ENCODE measurements around the gene ARL5C.

ARL5C gene

GRCh38 chr17:39166437-39167335 is 725 bp upstream of the ARL5C start:
- peak in 1 of 3 experiments; percentile 41 for DNase-seq

- DNase-seq = no peak
Measured at GRCh38 chr17:39165178-39165840, 652 bp downstream of the ARL5C start.

DNA sequence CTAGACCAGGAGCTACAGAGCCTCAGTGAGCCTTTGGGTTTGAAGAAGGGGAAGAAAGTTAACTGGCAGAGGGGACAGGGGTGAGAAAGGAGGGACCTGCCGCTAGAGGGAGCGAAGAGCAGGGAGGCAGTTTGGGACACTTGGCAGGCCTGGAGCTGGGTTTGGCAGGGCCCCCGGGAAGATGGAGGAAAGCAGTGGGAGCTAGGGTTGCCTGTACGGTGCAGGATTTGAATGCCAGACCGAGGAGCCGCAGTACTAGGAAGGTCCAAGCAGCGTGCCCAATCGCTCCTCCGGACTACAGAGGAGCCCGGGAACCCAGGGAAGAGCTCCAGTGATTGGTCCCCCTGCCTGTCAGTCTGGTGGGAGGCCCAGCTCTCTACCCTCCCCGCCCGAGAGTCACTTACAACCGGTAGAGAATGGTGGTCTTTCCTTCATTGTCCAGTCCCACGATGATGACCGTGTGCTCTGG is 1.3 kb downstream of the ARL5C start:
- peak in 1 of 3 experiments; percentile 39 for DNase-seq

DNA sequence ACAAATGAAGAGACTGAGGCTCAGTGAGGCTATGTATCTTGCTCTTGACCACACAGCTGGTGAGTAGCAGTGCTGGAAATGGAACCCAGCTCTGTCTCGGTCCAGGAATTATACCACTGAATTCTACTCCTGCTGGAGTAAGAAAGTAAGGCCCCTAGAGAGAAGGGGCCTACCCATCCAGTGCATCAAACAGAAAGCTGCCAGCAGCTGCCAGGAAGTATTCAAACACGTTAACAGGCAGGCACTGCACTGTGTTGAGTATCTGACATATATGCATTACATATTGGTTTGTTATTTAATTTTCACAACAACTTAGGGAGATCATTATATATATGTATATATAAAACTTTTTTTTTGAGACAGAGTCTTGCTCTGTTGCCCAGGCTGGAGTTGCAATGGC is 4.0 kb downstream of the ARL5C start:
- no peak for DNase-seq

DNA sequence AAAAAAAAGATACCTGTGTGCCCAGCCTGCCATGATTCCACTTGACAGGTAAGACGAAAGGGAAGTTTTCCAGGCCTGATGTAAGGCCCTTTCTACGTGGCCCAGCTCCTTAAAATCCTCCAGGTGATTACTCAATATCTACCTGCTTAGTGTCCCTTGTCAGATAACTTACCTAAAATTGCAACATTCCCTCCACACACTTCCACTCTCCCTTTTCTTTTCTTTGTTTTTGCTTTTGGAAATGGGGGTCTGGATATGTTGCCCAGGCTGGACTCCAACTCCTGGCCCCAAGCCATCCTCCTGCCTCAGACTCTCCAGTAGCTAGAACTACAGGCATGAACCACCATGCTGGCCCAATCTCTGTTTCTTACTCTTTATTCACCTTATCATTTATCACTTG is 7.3 kb downstream of the ARL5C start:
- no peak for DNase-seq

- no peak for DNase-seq
Measured at GRCh38 chr17:39156491-39156890, 9.5 kb downstream of the ARL5C start.

- no peak for DNase-seq
Measured at GRCh38 chr17:39155654-39156053, 10.3 kb downstream of the ARL5C start.

DNA sequence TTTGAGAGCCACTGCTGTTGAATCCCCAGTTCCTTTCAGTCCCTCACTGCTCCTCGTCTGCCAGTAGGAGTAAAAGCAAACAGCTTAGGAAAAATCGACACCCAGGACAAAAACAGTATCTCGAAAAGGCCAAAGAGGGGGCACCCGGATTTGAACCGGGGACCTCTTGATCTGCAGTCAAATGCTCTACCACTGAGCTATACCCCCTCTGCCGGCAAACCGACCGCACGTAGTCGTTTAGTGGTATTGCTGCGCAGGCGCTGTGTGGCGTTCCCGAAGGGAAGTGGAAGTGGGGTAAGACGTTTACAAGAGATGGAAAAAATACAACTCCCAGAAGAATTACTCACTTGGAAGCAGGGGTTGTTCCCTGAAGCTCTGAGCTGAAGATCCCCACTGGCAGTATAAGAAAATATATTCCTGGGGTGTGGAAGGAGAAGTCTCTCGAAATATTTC is 12.3 kb downstream of the ARL5C start:
- peak; percentile 85 to 94 (median 89) for DNase-seq

GRCh38 chr17:39151943-39152818 is 13.8 kb downstream of the ARL5C start:
- peak in 2 of 3 experiments; percentile 58 to 59 for DNase-seq

DNA sequence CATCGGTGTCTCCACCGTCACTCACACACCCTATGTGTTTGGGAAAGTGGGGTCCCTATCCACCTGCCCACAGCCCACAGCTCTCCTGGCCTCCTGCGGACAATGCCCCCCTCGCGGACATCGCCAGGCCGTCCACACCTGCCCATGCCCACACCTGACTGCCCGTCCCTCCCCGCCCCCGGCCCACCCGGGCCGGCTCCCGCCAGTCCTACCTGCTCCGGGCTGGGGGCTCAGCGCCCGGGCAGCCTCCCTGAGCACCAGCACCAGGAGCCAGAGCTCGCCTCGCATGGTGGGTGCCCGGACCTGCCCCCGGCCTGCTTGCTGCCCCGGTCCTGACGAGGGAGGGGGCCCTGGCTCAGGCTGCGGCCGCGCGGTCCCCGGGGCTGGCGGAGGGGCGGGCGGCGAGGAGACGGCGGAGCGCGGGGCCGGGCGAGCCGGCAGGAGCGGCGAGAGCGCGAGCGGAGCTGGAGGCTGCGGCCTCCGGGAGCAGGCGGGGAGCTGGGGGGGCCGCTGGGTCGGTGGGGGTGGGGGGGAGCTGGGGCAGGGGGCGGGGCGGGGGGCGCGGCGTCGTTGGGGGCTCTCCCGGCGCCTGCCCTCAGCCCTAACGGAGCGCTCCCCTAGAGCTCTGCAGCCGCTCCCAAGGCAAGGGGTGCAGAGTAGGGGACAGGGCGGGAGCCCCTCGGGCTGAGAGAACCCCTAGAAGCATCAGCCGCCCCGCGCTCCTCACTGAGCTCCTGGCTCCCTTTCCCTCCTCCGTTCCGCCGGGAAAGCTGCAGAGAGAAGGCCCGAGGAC is 14.6 kb downstream of the ARL5C start, which contains the start of gene PLXDC1:
Gene PLXDC1 (minus strand): TSS at position 488 of the 793 bp plus-strand sequence. CDS start 200 bp downstream, at position 288.
- peak in 2 of 3 experiments; percentile 33 to 36 for DNase-seq

DNA sequence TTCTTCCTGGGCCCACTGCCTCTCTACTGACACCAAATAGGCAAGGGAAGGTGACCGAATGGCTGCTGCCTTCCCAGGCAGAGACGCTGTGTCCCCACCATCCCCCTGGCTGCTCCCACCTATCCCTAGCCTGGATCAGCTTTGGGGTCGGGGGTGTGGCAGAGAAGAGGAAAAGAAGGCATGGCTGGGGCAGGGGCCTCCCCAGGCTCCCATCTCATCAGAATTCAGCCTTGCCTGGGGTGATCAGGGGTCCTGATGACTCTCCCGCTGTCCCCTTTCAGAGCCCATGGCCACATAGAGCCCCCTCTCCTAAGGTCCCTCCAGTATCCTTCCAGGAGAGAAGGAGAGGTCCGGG is 15.2 kb downstream of the ARL5C start:
- no peak for DNase-seq

- DNase-seq = no peak
Measured at GRCh38 chr17:39150104-39150634, 15.8 kb downstream of the ARL5C start.

GRCh38 chr17:39147221-39148185 is 18.5 kb downstream of the ARL5C start:
- DNase-seq = no peak

GRCh38 chr17:39146273-39146672 is 19.7 kb downstream of the ARL5C start:
- DNase-seq = no peak

DNA sequence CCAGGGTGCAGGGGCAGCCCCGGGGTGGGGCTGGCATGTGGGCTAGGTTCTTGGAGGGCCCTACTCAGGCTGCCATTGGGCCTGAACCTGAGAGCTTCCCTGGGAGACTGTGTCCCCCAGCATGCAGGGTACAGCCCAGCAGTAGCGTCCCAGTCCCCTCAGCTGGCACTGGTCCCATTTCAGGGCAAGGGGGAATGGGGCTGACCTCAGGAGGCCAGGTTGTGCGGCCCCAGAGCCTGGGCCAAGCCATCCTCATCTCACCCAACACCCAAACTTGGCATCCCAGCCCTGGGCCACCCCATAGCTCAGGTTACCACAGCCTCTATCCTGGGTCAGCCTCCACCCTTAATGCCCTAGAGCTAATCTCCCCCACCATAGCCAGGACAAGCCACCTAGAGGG is 20.8 kb downstream of the ARL5C start:
- no peak for DNase-seq

GRCh38 chr17:39144416-39144840 is 21.5 kb downstream of the ARL5C start:
- DNase-seq = peak in 2 of 3 experiments; percentile 7 to 46

DNA sequence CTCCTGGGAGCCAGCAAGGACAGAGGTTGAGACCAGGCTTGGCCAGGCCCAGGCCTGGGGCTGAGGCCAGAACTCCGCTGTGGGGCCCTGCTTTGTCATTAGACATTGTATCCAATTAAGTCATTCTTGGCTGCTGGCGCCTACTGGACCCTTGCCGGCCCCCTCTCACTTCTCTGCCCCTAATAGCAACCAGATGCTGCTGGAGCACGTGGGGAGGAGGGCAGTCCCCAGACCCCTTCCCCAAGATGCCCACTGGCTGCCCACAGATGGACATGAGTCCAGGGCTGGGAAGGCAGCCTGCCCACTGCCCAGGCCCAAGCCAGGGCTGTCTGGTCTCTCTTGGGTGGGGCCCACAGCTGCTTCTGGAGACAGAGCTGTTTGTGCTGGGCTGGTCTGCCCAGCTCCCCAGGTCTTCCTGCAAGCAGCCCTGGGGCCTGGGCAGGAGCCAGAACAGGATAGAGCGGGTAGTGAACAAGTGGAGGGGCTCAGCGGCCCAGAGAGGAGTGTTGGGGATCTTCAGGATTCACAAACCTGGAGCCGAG is 22.3 kb downstream of the ARL5C start:
- DNase-seq = no peak

- DNase-seq = no peak
Measured at GRCh38 chr17:39141915-39142664, 23.9 kb downstream of the ARL5C start.

GRCh38 chr17:39141294-39141693 is 24.7 kb downstream of the ARL5C start:
- DNase-seq = no peak
